Liver (tissue), 9 donors: Measurements from ENCODE around the gene RGS3. TPM values are rescaled to one million over a fixed set of nuclear protein-coding genes. Genes with fewer than 3 reads are reported as not detected.

Experiments
- DNase-seq: peaks from one replicate; pipeline ENCODE4 v3.0.0-alpha.2; 2017; ENCODE audit warnings: low spot score
- H3K27ac ChIP-seq, 2 donors: one replicate each; pipeline ENCODE4 v1.7.0; 2013; ENCODE audit warnings: inconsistent platforms in 2 of 2, low read length in 2 of 2, control low read depth in 1 of 2, low read depth in 1 of 2, mild to moderate bottlenecking in 1 of 2
- H3K27me3 ChIP-seq, 4 donors: one replicate each; pipeline versions ENCODE4 v1.6.1 to v1.7.0; 2013; ENCODE audit warnings: low read length in 3 of 4, inconsistent platforms in 1 of 4, mild to moderate bottlenecking in 1 of 4, moderate library complexity in 1 of 4; ENCODE audit not compliant: control insufficient read depth in 4 of 4, insufficient read depth in 4 of 4
- H3K36me3 ChIP-seq, 4 donors: one replicate each; pipeline versions ENCODE4 v1.6.1 to v1.7.0; 2013; ENCODE audit warnings: low read length in 3 of 4, mild to moderate bottlenecking in 3 of 4, low read depth in 1 of 4, moderate library complexity in 1 of 4; ENCODE audit not compliant: control insufficient read depth in 4 of 4, insufficient read depth in 3 of 4
- H3K4me1 ChIP-seq, 4 donors: one replicate each; pipeline versions ENCODE4 v1.6.1 to v1.7.0; 2013; ENCODE audit warnings: low read length in 3 of 4, mild to moderate bottlenecking in 3 of 4, moderate library complexity in 1 of 4; ENCODE audit not compliant: control insufficient read depth in 4 of 4, insufficient read depth in 4 of 4
- H3K4me3 ChIP-seq, 3 donors: one replicate each; pipeline versions ENCODE4 v1.6.1 to v1.7.0; 2013; ENCODE audit warnings: low read length in 3 of 3, control low read depth in 1 of 3, low read depth in 1 of 3, mild to moderate bottlenecking in 1 of 3
- H3K9ac ChIP-seq, 2 donors: one replicate each; pipeline ENCODE4 v1.7.0; 2013; ENCODE audit warnings: low read length in 2 of 2, mild to moderate bottlenecking in 2 of 2, moderate library complexity in 2 of 2, control low read depth in 1 of 2, low read depth in 1 of 2
- H3K9me3 ChIP-seq, 4 donors: one replicate each; pipeline versions ENCODE4 v1.6.1 to v1.7.0; 2013; ENCODE audit warnings: low read length in 3 of 4; ENCODE audit not compliant: control insufficient read depth in 4 of 4
- ATF3 ChIP-seq: IDR thresholded peaks from 2 replicates; pipeline ENCODE4 v1.6.1; 2016; ENCODE audit warnings: antibody characterized with exemption
- CTCF ChIP-seq: fragments of 150-350 bp; IDR thresholded peaks from 2 replicates; pipeline ENCODE4 v1.5.1; 2017; ENCODE audit warnings: improper control_type of control experiment, low read depth, low read length; ENCODE audit not compliant: missing input control
- EGR1 ChIP-seq, 2 donors: IDR thresholded peaks; 2 replicates each; pipeline ENCODE4 v1.6.1; 2016 to 2018; ENCODE audit warnings: antibody characterized with exemption in 2 of 2, low read depth in 2 of 2
- FOXA1 ChIP-seq: IDR thresholded peaks from 2 replicates; pipeline ENCODE4 v1.6.1; 2016; ENCODE audit warnings: antibody characterized with exemption
- FOXA2 ChIP-seq: IDR thresholded peaks from 2 replicates; pipeline ENCODE4 v1.6.1; 2016; ENCODE audit warnings: antibody characterized with exemption
- GABPA ChIP-seq, 2 donors: IDR thresholded peaks in 1 of 2; conservative IDR thresholded peaks in 1 of 2; 2 replicates each; pipeline ENCODE4 v1.6.1; 2016; ENCODE audit warnings: antibody characterized with exemption in 2 of 2, mild to moderate bottlenecking in 1 of 2, moderate library complexity in 1 of 2
- HNF4G ChIP-seq: IDR thresholded peaks from 2 replicates; pipeline ENCODE4 v1.6.1; 2016; ENCODE audit warnings: antibody characterized with exemption
- MAX ChIP-seq: IDR thresholded peaks from 2 replicates; pipeline ENCODE4 v1.6.1; 2016; ENCODE audit warnings: antibody characterized with exemption
- NR2F2 ChIP-seq: IDR thresholded peaks from 2 replicates; pipeline ENCODE4 v1.6.1; 2016; ENCODE audit warnings: antibody characterized with exemption
- RAD21 ChIP-seq, 2 donors: IDR thresholded peaks; 2 replicates each; pipeline ENCODE4 v1.6.1; 2016; ENCODE audit warnings: antibody characterized with exemption in 2 of 2, mild to moderate bottlenecking in 2 of 2
- REST ChIP-seq: IDR thresholded peaks from 2 replicates; pipeline ENCODE4 v1.6.1; 2016; ENCODE audit warnings: antibody characterized with exemption, mild to moderate bottlenecking
- RXRA ChIP-seq, 2 donors: IDR thresholded peaks; 2 replicates each; pipeline ENCODE4 v1.6.1; 2017 to 2018; ENCODE audit warnings: antibody characterized with exemption in 2 of 2, mild to moderate bottlenecking in 1 of 2
- SP1 ChIP-seq: IDR thresholded peaks from 2 replicates; pipeline ENCODE4 v1.6.1; 2018; ENCODE audit warnings: antibody characterized with exemption, mild to moderate bottlenecking
- TAF1 ChIP-seq: conservative IDR thresholded peaks from 2 replicates; pipeline ENCODE4 v1.6.1; 2016; ENCODE audit warnings: antibody characterized with exemption, mild to moderate bottlenecking
- WGBS: extraction: QIAGEN DNeasy Blood & Tissue Kit; methylation state at CpG from one replicate; pipeline ENCODE4 v1.1.7; 2013; 5-methylcytosine and 5-hydroxymethylcytosine counted together
- polyA plus RNA-seq, 2 donors: library from polyadenylated mRNA; stranded (reverse) in 1 of 2; unstranded in 1 of 2; fragments of 200-250 nt in 1 of 2; fragments of >200 nt in 1 of 2; fragmentation: Nextera tagmentation in 1 of 2; extraction: Ambion mirVana in 1 of 2; gene quantifications; one replicate each; pipeline versions ENCODE4 v1.2.1 to v1.2.3, GENCODE V29; 2013 to 2015
- total RNA-seq, 2 donors: library from RNA; depleted of rRNA; stranded (reverse); fragments of >200 nt; gene quantifications; one replicate each; pipeline ENCODE4 v1.2.3, GENCODE V29; 2014
- donor health status: healthy.
- donor health status: healthy.
- donor health status: healthy.
- donor health status: healthy.
- donor health status: healthy.

RGS3 gene
- total and polyA plus RNA-seq, 4 donors = 13.0 to 65.0 (median 28.3) TPM

GRCh38 chr9:113585085-113585442 lies 121.5 kb downstream of the RGS3 start:
- Histone ChIP-seq H3K9me3 (no peaks in the 10 kb centered on the region), H3K4me1 (peaks cover 7 to 22% (median 17%) of the 10 kb centered on the region in 4 donors), H3K36me3 (peaks cover 0 to 3% (median 2%) of the 10 kb centered on the region in 4 donors), H3K27me3 (no peaks in the 10 kb centered on the region), H3K27ac (no peak overlapping the region), H3K9ac (no peak overlapping the region), H3K4me3 (no peak overlapping the region)
- 95% methylated on average over 4 of the region's 4 CpGs for WGBS
- DNase-seq = no peak
- TF ChIP-seq HNF4G = no peak
- no peak for TF ChIP-seq RXRA (IDR thresholded peaks at IDR 0.05)
- no peak for TF ChIP-seq ATF3
- no peak for TF ChIP-seq REST
- no peak for TF ChIP-seq EGR1 (IDR thresholded peaks at IDR 0.05; ENCODE audit: low read depth in 2 of 2)
- TF ChIP-seq FOXA2 = no peak
- TF ChIP-seq CTCF = no peak
- no peak for TF ChIP-seq SP1
- no peak for TF ChIP-seq RAD21 (IDR thresholded peaks at IDR 0.05)
- no peak for TF ChIP-seq GABPA (IDR thresholded peaks at IDR 0.05 in 1 of 2, conservative IDR thresholded peaks at IDR 0.05 in 1 of 2)
- no peak for TF ChIP-seq NR2F2
- TF ChIP-seq FOXA1 = no peak
- TF ChIP-seq MAX = no peak
- TF ChIP-seq TAF1 = no peak

GRCh38 chr9:113585555-113585954 lies 122.0 kb downstream of the RGS3 start:
- H3K27ac ChIP-seq = no peak overlapping the region
- TF ChIP-seq TAF1 = no peak
- no peak for TF ChIP-seq RAD21 (IDR thresholded peaks at IDR 0.05)
- TF ChIP-seq FOXA2 = no peak

More at GRCh38 chr9:113585555-113585954, 122.0 kb downstream of the RGS3 start:
- no peaks in the 10 kb centered on the region for H3K27me3 ChIP-seq
- peaks cover 0 to 3% (median 2%) of the 10 kb centered on the region in 4 donors for H3K36me3 ChIP-seq
- H3K4me1 ChIP-seq = peaks cover 3 to 17% (median 12%) of the 10 kb centered on the region in 4 donors
- no peak overlapping the region for H3K9ac ChIP-seq
- no peak overlapping the region for H3K4me3 ChIP-seq
- 94% methylated on average over 2 of the region's 2 CpGs for WGBS
- no peak for DNase-seq
- H3K9me3 ChIP-seq = no peaks in the 10 kb centered on the region
